AG08395 (cell line): ENCODE results near the gene NPHS1.

Experiments
- DNase-seq: peaks from one replicate; pipeline ENCODE4 v3.0.0; 2012; ENCODE audit warnings: mixed read lengths, low spot score

The NPHS1 gene

GRCh38 chr19:35872180-35872579 is 19.9 kb upstream of the NPHS1 start:
- DNase-seq = no peak

GRCh38 chr19:35871611-35872010 is 19.3 kb upstream of the NPHS1 start:
- DNase-seq = no peak

GRCh38 chr19:35870798-35871197 is 18.5 kb upstream of the NPHS1 start:
- DNase-seq = no peak

DNA sequence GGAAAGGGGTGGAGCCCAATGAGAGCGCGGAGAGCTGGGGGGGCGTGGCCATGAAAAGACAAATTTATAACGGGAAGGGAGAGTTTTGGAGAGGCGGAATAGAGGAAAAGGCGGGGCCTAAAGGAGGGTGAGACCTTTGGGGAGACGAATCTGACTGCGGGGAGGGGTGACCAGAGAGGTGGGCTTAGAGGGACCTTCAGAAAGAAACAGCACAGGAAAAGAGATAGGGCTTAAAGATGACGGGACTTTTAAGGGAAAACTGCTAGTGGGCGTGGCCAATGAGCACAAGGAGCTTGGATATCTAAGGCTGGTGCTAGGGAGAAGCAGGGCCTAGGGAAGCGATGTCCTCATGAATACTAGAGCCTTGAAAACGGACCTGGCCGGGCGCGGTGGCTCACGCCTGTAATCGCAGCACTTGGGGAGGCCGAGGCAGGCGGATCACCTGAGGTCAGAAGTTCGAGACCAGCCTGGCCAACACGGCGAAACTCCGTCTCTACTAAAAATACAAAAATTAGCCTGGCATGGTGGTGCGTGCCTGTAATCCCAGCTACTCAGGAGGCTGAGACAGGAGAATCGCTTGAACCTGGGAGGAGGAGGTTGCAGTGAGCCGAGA is 17.9 kb upstream of the NPHS1 start:
- DNase-seq = peak; percentile 24

DNA sequence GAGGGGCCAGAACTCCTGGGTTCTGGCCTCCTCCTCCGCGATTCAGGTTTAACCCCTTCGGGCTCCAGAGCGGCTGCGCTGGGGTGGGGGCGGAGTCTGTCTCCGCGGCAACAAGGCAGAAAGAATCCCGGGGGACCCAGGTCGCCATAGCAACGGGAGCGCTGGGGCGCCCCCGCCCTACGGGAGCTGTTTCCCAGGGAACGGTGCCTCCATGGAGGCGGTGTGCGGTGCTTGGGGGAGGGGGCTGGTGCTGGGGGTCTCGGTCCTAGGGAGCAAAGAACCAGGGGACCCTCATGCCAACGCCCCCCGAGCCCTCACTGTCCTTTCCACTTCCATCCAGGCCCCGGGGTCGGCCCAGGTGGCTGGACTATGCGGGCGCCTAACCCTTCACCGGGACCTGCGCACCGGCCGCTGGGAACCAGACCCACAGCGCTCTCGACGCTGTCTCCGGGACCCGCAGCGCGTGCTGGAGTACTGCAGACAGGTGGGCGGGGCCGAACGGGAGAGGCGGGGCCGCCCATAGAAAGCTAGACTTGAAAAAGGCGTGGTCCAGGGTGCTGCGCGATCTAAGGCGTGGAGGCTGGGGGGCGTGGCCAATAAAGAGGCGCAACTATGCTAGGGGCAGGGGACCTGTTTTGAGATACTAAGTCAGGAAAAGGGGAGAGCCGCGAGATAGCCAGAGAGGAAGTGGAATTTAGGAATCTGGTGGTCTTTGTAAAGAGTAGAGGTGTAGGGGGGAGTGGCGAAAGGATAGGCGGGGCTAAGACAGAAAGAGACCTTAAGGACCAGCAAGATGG is 17.2 kb upstream of the NPHS1 start:
- DNase-seq = peak; percentile 65

GRCh38 chr19:35868823-35869326 is 16.6 kb upstream of the NPHS1 start:
- no peak for DNase-seq

DNA sequence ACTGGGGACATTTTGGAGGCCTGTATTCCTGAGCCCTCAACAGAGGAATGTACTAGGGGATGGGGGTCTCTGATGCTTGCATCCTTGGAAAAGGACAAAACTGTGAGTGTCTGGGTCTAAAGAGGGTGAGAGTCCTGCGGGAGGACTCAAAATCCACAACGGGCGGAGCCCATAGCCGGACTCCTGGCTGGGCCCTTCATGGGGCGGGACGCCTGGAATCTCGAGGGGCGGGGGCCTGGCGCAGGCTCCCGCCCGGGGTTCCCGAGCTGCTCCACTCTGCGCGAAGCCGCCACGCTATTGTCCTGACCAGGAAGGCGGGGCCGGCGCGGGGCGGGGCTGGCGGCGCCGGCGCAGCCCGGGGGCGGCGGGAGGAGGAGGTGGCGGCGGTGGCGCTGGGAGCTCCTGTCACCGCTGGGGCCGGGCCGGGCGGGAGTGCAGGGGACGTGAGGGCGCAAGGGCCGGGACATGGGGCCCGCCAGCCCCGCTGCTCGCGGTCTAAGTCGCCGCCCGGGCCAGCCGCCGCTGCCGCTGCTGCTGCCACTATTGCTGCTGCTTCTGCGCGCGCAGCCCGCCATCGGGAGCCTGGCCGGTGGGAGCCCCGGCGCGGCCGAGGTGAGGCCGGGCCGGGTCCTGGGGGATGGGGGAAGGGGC is 16.0 kb upstream of the NPHS1 start, which contains the start of gene APLP1:
Gene APLP1, plus strand, starts transcription at position 403 of the 651 bp plus-strand sequence. Its CDS starts 63 bp downstream, at position 466.
- DNase-seq = peak; percentile 81

GRCh38 chr19:35863018-35863417 is 10.7 kb upstream of the NPHS1 start:
- no peak for DNase-seq

DNA sequence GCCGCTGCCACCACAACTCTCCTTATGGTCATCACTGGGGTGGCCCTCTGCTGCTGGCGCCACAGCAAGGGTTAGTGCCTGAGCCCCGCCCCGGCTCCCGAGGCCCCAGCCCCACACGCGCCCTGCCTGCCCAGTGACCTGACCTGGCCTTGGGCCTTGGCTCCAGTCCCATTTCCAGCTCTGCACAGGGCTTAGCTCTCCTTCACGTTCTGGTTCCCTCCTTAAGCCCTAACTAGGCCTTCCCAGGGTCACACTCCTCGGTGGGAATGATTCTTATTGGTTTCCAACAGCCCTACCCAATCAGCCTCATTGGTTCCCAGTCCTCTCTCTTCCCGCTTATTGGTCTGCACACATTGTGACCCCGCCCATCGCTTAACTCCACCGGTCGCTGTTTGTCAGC is 10.2 kb upstream of the NPHS1 start:
- no peak for DNase-seq

- no peak for DNase-seq
Measured at GRCh38 chr19:35861640-35862160, 9.4 kb upstream of the NPHS1 start.

- no peak for DNase-seq
Measured at GRCh38 chr19:35860818-35861639, 8.7 kb upstream of the NPHS1 start.

GRCh38 chr19:35860436-35860817 is 8.1 kb upstream of the NPHS1 start:
- DNase-seq = no peak

GRCh38 chr19:35859414-35859813 is 7.1 kb upstream of the NPHS1 start:
- DNase-seq = no peak

DNA sequence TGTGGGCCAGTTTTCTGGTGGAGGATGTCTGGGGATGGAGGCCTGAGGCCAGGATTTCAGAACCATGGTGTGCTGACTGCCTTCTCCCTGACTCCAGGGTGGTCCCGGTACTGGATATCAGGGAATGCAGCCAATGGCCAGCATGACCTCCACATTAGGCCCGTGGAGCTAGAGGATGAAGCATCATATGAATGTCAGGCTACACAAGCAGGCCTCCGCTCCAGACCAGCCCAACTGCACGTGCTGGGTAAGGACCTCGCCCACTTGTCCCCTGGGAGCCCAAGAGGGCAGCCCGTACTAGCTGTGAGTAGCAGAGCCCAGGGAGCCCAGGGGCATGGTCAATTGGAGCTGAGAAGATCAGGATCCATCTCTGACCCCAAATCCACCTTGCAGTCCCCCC is 6.0 kb upstream of the NPHS1 start:
- no peak for DNase-seq

DNA sequence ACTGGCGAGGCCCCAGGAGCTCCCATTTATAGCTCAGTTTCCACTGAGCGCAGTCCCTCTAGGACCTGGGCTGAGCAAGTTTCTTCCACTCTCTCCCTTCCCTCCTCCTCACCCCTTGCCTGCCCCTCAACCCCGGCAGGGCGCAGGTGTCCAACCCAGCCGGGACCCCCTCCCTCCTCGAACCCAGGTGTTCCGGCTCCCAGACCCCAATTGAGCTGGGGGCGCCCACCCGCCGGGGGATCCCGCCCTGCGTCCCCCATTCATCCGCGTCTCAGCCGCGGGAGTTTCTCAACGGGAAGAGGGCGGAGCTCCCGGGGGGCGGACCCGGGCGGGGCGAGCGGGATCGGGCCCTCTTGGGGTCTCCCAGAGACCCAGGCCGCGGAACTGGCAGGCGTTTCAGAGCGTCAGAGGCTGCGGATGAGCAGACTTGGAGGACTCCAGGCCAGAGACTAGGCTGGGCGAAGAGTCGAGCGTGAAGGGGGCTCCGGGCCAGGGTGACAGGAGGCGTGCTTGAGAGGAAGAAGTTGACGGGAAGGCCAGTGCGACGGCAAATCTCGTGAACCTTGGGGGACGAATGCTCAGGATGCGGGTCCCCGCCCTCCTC is 4.3 kb upstream of the NPHS1 start, which contains the start of gene KIRREL2:
Gene KIRREL2, plus strand, starts transcription at position 366 of the 604 bp plus-strand sequence. Its CDS starts 209 bp downstream, at position 575.
- DNase-seq = no peak

DNA sequence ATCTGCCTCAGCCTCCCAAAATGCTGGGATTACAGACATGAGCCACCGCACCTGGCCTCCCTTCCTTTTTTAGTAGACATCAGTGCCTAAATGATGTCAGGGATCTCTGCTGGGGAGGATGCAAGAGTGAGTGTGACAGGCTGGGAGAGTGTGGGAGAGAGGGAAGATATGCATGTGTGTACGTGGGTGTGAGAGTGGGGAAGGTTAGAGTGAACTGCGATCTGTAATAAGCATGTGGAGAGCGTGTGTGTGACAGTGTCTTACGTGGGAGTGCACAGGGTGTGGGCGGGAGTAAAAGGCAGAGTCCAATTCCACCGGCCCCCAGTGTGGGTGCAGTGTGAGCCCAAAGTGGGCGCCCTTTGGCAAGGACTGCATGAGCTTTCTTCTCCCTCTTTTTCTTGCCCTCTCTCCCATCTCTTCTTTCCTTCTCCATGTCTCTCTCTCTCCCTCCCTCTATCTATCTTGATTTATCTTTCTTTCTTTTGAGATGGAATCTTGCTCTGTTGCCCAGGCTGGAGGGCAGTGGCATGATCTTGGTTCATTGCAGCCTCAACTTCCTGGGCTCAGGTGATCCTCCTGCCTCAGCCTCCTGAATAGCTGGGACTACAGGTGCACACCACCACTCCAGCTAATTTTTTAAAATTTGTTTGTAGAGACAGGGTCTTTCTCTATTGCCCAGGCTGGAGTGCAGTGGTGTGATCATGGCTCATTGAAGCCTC is 893 bp upstream of the NPHS1 start:
- DNase-seq = no peak

GRCh38 chr19:35851213-35852028 is 883 bp downstream of the NPHS1 start:
- DNase-seq = no peak

GRCh38 chr19:35848919-35849505 is 3.3 kb downstream of the NPHS1 start:
- no peak for DNase-seq

DNA sequence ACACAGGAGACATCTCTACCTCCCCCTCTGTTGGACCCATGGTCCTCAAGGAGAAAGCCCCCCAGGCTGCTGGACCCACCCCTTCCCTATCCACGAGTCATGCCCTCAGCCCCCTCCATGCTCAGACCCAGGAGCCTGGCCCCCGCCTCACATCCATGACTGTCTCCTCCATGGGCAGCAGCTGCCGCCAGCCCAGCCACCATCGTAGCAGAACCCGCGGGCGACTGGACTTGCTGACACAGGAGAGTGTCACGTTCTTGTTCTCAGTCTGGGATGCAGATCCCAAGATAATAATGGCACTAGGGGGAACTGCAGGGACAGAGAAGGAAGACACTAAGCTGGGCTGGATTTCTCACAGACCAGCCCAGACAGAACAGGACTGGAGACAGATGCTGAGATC is 3.8 kb downstream of the NPHS1 start:
- no peak for DNase-seq
